ENCODE results near the gene MAP3K13.

The MAP3K13 gene

DNA sequence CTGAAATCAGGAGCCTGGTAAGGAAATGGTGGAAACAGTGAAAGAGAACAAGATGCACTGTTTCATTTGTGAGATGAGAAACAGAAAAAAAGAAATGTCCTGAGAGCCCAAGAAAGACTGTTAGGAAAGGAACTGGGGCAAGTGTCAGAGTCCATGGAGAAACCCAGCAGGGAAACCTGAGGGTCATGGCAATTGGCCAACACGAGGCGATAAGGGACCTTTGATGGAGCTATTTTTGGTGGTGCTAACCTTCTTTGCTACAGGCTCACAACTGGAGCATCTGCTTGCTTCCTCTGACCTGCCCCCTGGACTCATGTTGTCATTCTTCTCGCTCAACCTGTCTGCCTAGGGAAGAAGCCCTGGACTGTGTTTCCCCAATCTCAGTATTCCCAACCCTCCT is 140.1 kb downstream of the MAP3K13 start:
- H3K36me3 ChIP-seq (ENCODE audit: insufficient read depth, low read length): no peaks in the 10 kb centered on the region
- H3K79me2 ChIP-seq (ENCODE audit: insufficient read depth, low read length): peaks cover 7% of the 10 kb centered on the region
- no peaks in the 10 kb centered on the region for H3K9me3 ChIP-seq (ENCODE audit: insufficient read depth, low read length, severe bottlenecking)
- ATAC-seq (ENCODE audit: insufficient read depth, low read depth) (no peak), DNase-seq (no peak)
- H2AFZ ChIP-seq (ENCODE audit: low read depth, low read length): no peak overlapping the region
- no peaks in the 10 kb centered on the region for H3K27me3 ChIP-seq (ENCODE audit: insufficient read depth, low read length, poor library complexity)
- H3K9ac ChIP-seq (ENCODE audit: low read depth, low read length): no peak overlapping the region
- peaks cover 9% of the 10 kb centered on the region for H3K4me1 ChIP-seq (ENCODE audit: insufficient read depth, low read length)
- H3K4me2 ChIP-seq (ENCODE audit: insufficient read depth, low read length): no peak overlapping the region
- no peak overlapping the region for H3K4me3 ChIP-seq (ENCODE audit: low read depth in 1 of 2, low read length in 2 of 2)
- H4K20me1 ChIP-seq (ENCODE audit: insufficient read depth, low read length): no peaks in the 10 kb centered on the region
- no peak for TF ChIP-seq EZH2 (IDR thresholded peaks at IDR 0.05; ENCODE audit: borderline replicate concordance, low read depth, low read length, severe bottlenecking)
- TF ChIP-seq, protein P1, sequence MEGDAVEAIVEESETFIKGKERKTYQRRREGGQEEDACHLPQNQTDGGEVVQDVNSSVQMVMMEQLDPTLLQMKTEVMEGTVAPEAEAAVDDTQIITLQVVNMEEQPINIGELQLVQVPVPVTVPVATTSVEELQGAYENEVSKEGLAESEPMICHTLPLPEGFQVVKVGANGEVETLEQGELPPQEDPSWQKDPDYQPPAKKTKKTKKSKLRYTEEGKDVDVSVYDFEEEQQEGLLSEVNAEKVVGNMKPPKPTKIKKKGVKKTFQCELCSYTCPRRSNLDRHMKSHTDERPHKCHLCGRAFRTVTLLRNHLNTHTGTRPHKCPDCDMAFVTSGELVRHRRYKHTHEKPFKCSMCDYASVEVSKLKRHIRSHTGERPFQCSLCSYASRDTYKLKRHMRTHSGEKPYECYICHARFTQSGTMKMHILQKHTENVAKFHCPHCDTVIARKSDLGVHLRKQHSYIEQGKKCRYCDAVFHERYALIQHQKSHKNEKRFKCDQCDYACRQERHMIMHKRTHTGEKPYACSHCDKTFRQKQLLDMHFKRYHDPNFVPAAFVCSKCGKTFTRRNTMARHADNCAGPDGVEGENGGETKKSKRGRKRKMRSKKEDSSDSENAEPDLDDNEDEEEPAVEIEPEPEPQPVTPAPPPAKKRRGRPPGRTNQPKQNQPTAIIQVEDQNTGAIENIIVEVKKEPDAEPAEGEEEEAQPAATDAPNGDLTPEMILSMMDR (IDR thresholded peaks at IDR 0.05; ENCODE audit: borderline replicate concordance, extremely low read depth, low read length, poor library complexity, severe bottlenecking): no peak
- H3K27ac ChIP-seq (ENCODE audit: low read length): no peak overlapping the region

DNA sequence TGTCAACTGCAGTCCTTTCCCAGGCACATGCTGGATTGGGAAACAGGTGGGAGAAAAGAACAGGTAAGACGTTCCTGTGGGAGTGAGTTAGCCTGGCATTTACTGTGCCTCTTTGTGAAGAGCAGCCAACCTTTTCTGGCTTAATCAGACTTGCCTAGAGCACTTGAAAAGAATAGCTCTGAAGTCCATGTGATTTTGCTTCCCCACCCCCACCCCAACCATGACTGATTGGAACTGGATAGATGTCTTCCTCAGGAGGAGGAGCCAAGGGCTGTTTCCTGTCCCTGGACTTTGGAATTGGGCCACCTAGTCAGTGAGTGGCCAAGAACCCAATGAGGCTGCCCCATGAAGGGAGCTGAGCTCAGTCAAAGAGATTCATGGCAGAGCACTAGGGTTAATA is 140.6 kb downstream of the MAP3K13 start:
- Histone ChIP-seq H2AFZ (ENCODE audit: low read depth, low read length) (no peak overlapping the region), H3K27ac (ENCODE audit: low read length) (no peak overlapping the region), H3K4me3 (ENCODE audit: low read depth in 1 of 2, low read length in 2 of 2) (no peak overlapping the region), H3K79me2 (ENCODE audit: insufficient read depth, low read length) (peaks cover 2% of the 10 kb centered on the region), H4K20me1 (ENCODE audit: insufficient read depth, low read length) (no peaks in the 10 kb centered on the region), H3K9me3 (ENCODE audit: insufficient read depth, low read length, severe bottlenecking) (no peaks in the 10 kb centered on the region), H3K4me1 (ENCODE audit: insufficient read depth, low read length) (peaks cover 9% of the 10 kb centered on the region), H3K9ac (ENCODE audit: low read depth, low read length) (no peak overlapping the region), H3K27me3 (ENCODE audit: insufficient read depth, low read length, poor library complexity) (no peaks in the 10 kb centered on the region), H3K4me2 (ENCODE audit: insufficient read depth, low read length) (no peak overlapping the region), H3K36me3 (ENCODE audit: insufficient read depth, low read length) (no peaks in the 10 kb centered on the region)
- ATAC-seq (ENCODE audit: insufficient read depth, low read depth) (no peak), DNase-seq (no peak)
- no peak for TF ChIP-seq EZH2 (IDR thresholded peaks at IDR 0.05; ENCODE audit: borderline replicate concordance, low read depth, low read length, severe bottlenecking)
- TF ChIP-seq, protein P1 (IDR thresholded peaks at IDR 0.05; ENCODE audit: borderline replicate concordance, extremely low read depth, low read length, poor library complexity, severe bottlenecking): no peak

DNA sequence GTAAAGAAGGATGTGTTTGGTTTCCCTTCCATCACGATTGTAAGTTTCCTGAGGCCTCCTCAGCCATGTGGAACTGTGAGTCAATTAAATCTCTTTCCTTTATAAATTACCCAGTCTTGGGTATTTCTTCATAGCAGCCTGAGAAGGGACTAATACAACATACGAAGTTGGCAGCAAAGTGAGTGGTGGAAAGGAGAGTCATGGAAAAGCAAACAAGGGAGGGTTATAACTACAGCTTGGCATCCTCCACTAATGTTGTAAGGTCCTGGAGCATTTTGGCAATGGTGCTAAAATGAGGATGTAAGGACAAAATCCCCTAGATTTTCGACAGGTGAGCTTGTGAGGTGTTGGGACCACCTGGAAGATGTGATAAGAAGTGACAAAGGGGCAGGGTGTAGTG is 141.7 kb downstream of the MAP3K13 start:
- no peaks in the 10 kb centered on the region for H3K79me2 ChIP-seq (ENCODE audit: insufficient read depth, low read length)
- no peak for DNase-seq
- peaks cover 2% of the 10 kb centered on the region for H3K4me1 ChIP-seq (ENCODE audit: insufficient read depth, low read length)
- H3K4me2 ChIP-seq (ENCODE audit: insufficient read depth, low read length): no peak overlapping the region
- H2AFZ ChIP-seq (ENCODE audit: low read depth, low read length): no peak overlapping the region
- no peak for ATAC-seq (ENCODE audit: insufficient read depth, low read depth)
- no peaks in the 10 kb centered on the region for H3K27me3 ChIP-seq (ENCODE audit: insufficient read depth, low read length, poor library complexity)
- no peak overlapping the region for H3K27ac ChIP-seq (ENCODE audit: low read length)
- TF ChIP-seq EZH2 (IDR thresholded peaks at IDR 0.05; ENCODE audit: borderline replicate concordance, low read depth, low read length, severe bottlenecking): no peak
- TF ChIP-seq, protein P1 (IDR thresholded peaks at IDR 0.05; ENCODE audit: borderline replicate concordance, extremely low read depth, low read length, poor library complexity, severe bottlenecking): no peak
- H3K4me3 ChIP-seq (ENCODE audit: low read depth in 1 of 2, low read length in 2 of 2): no peak overlapping the region
- H3K9ac ChIP-seq (ENCODE audit: low read depth, low read length): no peak overlapping the region
- H3K36me3 ChIP-seq (ENCODE audit: insufficient read depth, low read length): no peaks in the 10 kb centered on the region
- no peaks in the 10 kb centered on the region for H3K9me3 ChIP-seq (ENCODE audit: insufficient read depth, low read length, severe bottlenecking)
- no peaks in the 10 kb centered on the region for H4K20me1 ChIP-seq (ENCODE audit: insufficient read depth, low read length)

DNA sequence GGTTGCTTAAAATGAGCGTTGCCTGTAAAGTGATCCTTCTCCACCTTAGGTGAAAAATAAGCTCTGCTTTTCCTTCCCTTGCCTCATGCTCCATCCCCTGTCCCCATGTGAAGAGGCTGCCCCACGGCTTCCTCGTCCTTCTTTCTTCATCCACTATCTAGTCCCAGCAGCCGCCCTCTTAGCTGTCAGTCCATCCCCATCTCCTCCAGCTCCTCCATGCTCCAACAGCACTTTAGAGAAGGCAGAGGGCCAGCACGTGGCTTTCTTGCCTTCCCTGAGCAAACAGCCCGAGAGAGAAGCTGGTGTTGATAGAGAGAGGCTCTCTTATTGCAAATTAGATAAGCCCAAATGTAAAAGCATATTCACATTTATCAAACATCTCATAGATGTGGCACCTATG is 144.9 kb downstream of the MAP3K13 start:
- no peaks in the 10 kb centered on the region for H3K79me2 ChIP-seq (ENCODE audit: insufficient read depth, low read length)
- no peaks in the 10 kb centered on the region for H3K4me1 ChIP-seq (ENCODE audit: insufficient read depth, low read length)
- ATAC-seq (ENCODE audit: insufficient read depth, low read depth) (no peak), DNase-seq (no peak)
- no peaks in the 10 kb centered on the region for H4K20me1 ChIP-seq (ENCODE audit: insufficient read depth, low read length)
- no peak overlapping the region for H2AFZ ChIP-seq (ENCODE audit: low read depth, low read length)
- no peak overlapping the region for H3K4me2 ChIP-seq (ENCODE audit: insufficient read depth, low read length)
- H3K4me3 ChIP-seq (ENCODE audit: low read depth in 1 of 2, low read length in 2 of 2): no peak overlapping the region
- H3K27me3 ChIP-seq (ENCODE audit: insufficient read depth, low read length, poor library complexity): no peaks in the 10 kb centered on the region
- H3K9me3 ChIP-seq (ENCODE audit: insufficient read depth, low read length, severe bottlenecking): no peaks in the 10 kb centered on the region
- H3K27ac ChIP-seq (ENCODE audit: low read length): no peak overlapping the region
- no peaks in the 10 kb centered on the region for H3K36me3 ChIP-seq (ENCODE audit: insufficient read depth, low read length)
- TF ChIP-seq, protein P1 (IDR thresholded peaks at IDR 0.05; ENCODE audit: borderline replicate concordance, extremely low read depth, low read length, poor library complexity, severe bottlenecking): no peak
- TF ChIP-seq EZH2 (IDR thresholded peaks at IDR 0.05; ENCODE audit: borderline replicate concordance, low read depth, low read length, severe bottlenecking): no peak
- no peak overlapping the region for H3K9ac ChIP-seq (ENCODE audit: low read depth, low read length)

Measured in DND-41 (cell line).